SK-N-SH treated with all-trans-retinoic acid at 6 μM for 48 hours (cell line): ENCODE data around the gene KPNA2.
A peak's percentile ranks its signal among the peaks of the same experiment; 100 is the strongest.
"Not testable (repeated sequence)": the region's sequence is repeated elsewhere in the genome, so short reads cannot be mapped to it uniquely, and the experiment has no call there.

ENCODE experiments used
- ATAC-seq: fragments of 200-7000 bp; cut with Tn5 transposase; 3 replicates; pipeline ENCODE4 v1.9.1; 2020; ENCODE audit warnings: mild to moderate bottlenecking, moderate library complexity
- ARNTL ChIP-seq: fragments of 450-650 bp; formaldehyde crosslinking; IDR thresholded peaks from 2 replicates; pipeline ENCODE4 v1.5.0; 2020; ENCODE audit warnings: low read depth, mild to moderate bottlenecking, moderate library complexity, borderline replicate concordance
- BACH2 ChIP-seq: fragments of 250-450 bp; sonication (Bioruptor Pico); IDR thresholded peaks from 2 replicates; pipeline ENCODE4 v1.9.0; 2021; ENCODE audit warnings: mild to moderate bottlenecking, borderline replicate concordance
- CREB5 ChIP-seq: fragments of 250-450 bp; sonication (Bioruptor Pico); IDR thresholded peaks from 2 replicates; pipeline ENCODE4 v1.5.1; 2020; ENCODE audit warnings: low read depth, mild to moderate bottlenecking, moderate library complexity
- OSR1 ChIP-seq: fragments of 250-450 bp; sonication (Bioruptor Pico); IDR thresholded peaks from 2 replicates; pipeline ENCODE4 v1.8.0; 2022; ENCODE audit warnings: moderate library complexity, mild to moderate bottlenecking, inconsistent platforms
- PPARA ChIP-seq: fragments of 250-450 bp; sonication (Bioruptor Pico); IDR thresholded peaks from 2 replicates; pipeline ENCODE4 v1.5.0; 2020; ENCODE audit warnings: mild to moderate bottlenecking, borderline replicate concordance
- RARB ChIP-seq: fragments of 250-450 bp; sonication (Bioruptor Pico); IDR thresholded peaks from 2 replicates; pipeline ENCODE4 v1.8.0; 2021; ENCODE audit warnings: mild to moderate bottlenecking, moderate library complexity
- SNAI2 ChIP-seq: fragments of 250-450 bp; sonication (Bioruptor Pico); IDR thresholded peaks from 2 replicates; pipeline ENCODE4 v1.5.0; 2020; ENCODE audit warnings: mild to moderate bottlenecking, moderate library complexity
- TCF4 ChIP-seq: fragments of 250-450 bp; sonication (Bioruptor Pico); IDR thresholded peaks from 2 replicates; pipeline ENCODE4 v1.8.0; 2021; ENCODE audit warnings: mild to moderate bottlenecking, moderate library complexity, borderline replicate concordance
- TOX ChIP-seq: fragments of 250-450 bp; sonication (Bioruptor Pico); IDR thresholded peaks from 2 replicates; pipeline ENCODE4 v1.8.0; 2021; ENCODE audit warnings: mild to moderate bottlenecking, moderate library complexity, borderline replicate concordance
- ZC3H10 ChIP-seq: fragments of 250-450 bp; sonication (Bioruptor Pico); IDR thresholded peaks from 2 replicates; pipeline ENCODE4 v1.5.1; 2021; ENCODE audit warnings: mild to moderate bottlenecking, moderate library complexity
- ZFP3 ChIP-seq: fragments of 250-450 bp; sonication (Bioruptor Pico); IDR thresholded peaks from 2 replicates; pipeline ENCODE4 v1.5.0; 2020; ENCODE audit warnings: mild to moderate bottlenecking, moderate library complexity
- ZNF70 ChIP-seq: fragments of 450-650 bp; formaldehyde crosslinking; IDR thresholded peaks from 2 replicates; pipeline ENCODE4 v1.5.0; 2020; ENCODE audit warnings: mild to moderate bottlenecking, moderate library complexity
- ZNF8 ChIP-seq: fragments of 450-650 bp; formaldehyde crosslinking; IDR thresholded peaks from 2 replicates; pipeline ENCODE4 v1.5.0; 2020; ENCODE audit warnings: mild to moderate bottlenecking, moderate library complexity
- TF ChIP-seq, protein P1 (sequence below): fragments of 250-450 bp; sonication (Bioruptor Pico); IDR thresholded peaks from 2 replicates; pipeline ENCODE4 v1.8.0; 2020; ENCODE audit warnings: mild to moderate bottlenecking, moderate library complexity, borderline replicate concordance
- TF ChIP-seq, protein P2 (sequence below): fragments of 250-450 bp; sonication (Bioruptor Pico); IDR thresholded peaks from 2 replicates; pipeline ENCODE4 v1.8.0; 2021; ENCODE audit warnings: low read depth, mild to moderate bottlenecking, moderate library complexity, borderline replicate concordance

KPNA2 gene

GRCh38 chr17:68054296-68054900 lies 18.9 kb downstream of the KPNA2 start:
- TF ChIP-seq ZNF70 = no peak
- ATAC-seq = peak; percentile 78

DNA sequence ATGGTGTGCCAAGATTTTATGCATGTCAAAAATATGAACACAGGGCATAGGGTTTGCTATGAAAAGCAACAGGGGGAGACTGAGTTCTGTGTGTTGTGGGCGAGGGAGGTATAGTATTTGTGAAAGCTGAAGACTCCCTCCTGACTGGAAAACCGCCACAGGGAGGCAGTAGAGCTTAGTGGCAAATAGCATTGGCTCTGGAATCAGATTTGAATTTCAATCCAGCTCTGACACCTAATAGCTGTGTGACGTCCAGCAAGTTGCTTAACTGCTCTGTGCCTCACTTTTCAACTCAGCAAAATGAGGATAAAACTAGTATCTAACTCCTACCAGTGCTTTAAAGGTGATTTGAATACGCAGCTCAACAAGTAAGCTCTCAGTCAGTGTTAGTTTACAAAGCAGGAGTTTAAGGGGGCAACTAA lies 22.0 kb downstream of the KPNA2 start:
- TF ChIP-seq BACH2 (CRISPR knock-in tag) (no peak), ZFP3 (CRISPR knock-in tag) (no peak), SNAI2 (no peak), TCF4 (CRISPR knock-in tag) (no peak), TOX (CRISPR knock-in tag) (no peak), RARB (CRISPR knock-in tag) (no peak), PPARA (CRISPR knock-in tag) (no peak), ARNTL (CRISPR knock-in tag) (no peak), CREB5 (CRISPR knock-in tag) (no peak)
- TF ChIP-seq, protein P1, sequence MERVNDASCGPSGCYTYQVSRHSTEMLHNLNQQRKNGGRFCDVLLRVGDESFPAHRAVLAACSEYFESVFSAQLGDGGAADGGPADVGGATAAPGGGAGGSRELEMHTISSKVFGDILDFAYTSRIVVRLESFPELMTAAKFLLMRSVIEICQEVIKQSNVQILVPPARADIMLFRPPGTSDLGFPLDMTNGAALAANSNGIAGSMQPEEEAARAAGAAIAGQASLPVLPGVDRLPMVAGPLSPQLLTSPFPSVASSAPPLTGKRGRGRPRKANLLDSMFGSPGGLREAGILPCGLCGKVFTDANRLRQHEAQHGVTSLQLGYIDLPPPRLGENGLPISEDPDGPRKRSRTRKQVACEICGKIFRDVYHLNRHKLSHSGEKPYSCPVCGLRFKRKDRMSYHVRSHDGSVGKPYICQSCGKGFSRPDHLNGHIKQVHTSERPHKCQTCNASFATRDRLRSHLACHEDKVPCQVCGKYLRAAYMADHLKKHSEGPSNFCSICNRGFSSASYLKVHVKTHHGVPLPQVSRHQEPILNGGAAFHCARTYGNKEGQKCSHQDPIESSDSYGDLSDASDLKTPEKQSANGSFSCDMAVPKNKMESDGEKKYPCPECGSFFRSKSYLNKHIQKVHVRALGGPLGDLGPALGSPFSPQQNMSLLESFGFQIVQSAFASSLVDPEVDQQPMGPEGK = no peak
- ATAC-seq = peak; percentile 64

DNA sequence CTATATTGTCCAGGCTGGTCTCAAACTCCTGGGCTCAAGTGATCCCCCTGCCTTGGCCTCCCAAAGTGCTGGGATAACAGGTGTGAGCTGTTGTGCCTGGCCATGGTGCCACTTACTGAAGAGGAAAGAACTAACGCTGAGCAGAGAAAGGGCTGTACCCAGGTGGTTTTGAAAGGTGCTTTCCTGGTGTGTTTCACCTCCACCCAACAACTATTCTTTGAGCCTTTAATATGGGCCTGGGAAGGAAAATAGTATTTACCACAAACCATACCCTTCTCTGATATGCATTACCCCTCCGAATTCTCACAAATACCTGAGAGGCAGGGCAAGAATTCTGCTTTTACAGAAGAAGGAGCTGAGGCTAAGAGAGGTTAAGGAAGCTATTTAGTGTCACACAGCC lies 24.8 kb downstream of the KPNA2 start:
- TF ChIP-seq, protein P2, sequence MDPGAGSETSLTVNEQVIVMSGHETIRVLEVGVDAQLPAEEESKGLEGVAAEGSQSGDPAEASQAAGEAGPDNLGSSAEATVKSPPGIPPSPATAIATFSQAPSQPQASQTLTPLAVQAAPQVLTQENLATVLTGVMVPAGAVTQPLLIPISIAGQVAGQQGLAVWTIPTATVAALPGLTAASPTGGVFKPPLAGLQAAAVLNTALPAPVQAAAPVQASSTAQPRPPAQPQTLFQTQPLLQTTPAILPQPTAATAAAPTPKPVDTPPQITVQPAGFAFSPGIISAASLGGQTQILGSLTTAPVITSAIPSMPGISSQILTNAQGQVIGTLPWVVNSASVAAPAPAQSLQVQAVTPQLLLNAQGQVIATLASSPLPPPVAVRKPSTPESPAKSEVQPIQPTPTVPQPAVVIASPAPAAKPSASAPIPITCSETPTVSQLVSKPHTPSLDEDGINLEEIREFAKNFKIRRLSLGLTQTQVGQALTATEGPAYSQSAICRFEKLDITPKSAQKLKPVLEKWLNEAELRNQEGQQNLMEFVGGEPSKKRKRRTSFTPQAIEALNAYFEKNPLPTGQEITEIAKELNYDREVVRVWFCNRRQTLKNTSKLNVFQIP (CRISPR knock-in tag) = no peak
- TF ChIP-seq ZNF8 (CRISPR knock-in tag) = no peak
- ATAC-seq = no peak

DNA sequence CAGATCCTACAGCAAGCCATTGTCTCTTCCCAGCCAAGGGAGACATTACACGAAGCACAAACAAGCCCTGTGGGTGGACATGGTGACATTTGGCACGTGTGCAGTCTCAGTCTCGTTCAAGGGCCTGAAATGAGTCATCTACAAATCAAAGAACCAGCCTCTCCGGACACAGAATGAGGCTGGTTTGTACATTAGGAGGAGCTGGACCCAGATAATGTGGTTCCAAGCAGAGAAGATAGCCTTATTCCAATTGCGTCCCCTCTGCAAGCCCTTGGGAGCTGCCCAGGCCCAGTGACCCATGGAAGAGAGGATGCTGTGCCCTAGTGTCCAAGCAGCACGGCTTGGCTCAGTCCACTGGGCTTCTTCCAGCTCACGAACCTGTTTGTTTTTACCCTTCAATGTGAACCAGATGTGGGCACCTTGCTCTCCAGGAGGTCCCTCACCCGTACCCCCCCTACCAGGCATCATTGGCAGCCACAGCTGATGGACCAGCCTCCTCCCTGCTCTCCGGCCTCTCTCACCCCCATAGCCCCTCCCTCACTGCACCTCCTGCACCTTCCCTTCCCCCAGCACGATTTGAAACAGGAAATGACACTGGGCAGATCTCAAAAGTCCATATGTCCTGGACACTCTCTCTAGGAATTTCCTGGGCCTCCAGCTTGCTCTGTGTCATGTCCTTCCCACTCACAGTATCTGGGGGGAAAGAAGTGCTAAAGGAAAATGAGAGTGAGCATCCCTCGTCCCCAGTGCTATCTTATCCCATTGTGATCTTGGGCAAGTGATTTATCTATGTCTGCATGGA lies 26.2 kb downstream of the KPNA2 start:
- peak; percentile 56 for ATAC-seq
- no peak for TF ChIP-seq ARNTL (CRISPR knock-in tag)
- TF ChIP-seq TOX (CRISPR knock-in tag) = no peak
- TF ChIP-seq, protein P2 (CRISPR knock-in tag) = no peak
- no peak for TF ChIP-seq ZNF8 (CRISPR knock-in tag)
- TF ChIP-seq OSR1 = no peak
- no peak for TF ChIP-seq RARB (CRISPR knock-in tag)
- no peak for TF ChIP-seq ZC3H10

DNA sequence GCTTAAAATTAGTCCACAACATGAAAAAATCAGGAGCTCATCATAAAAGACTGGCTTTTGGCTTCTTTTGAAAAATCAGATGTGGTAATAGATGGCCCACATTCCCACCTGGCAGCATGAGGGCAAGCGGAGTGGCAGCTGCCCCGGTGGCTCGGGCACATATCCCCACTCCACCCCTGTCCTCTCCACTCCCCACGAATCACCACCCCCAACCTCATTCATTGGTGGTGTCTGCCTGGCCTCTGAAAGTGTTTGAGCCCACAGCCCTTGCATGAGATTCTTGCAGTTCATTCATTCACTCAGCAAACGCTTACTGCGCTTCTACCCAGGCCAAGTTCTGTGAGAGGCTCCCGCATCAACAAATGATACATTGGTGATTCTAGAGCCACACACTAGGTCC lies 29.8 kb downstream of the KPNA2 start:
- ATAC-seq = not testable (repeated sequence)

- ATAC-seq = not testable (repeated sequence)
Observed at GRCh38 chr17:68068512-68068911, 33.0 kb downstream of the KPNA2 start.

- ATAC-seq = not testable (repeated sequence)
Observed at GRCh38 chr17:68070582-68071444, 35.3 kb downstream of the KPNA2 start.
